Mucosa of descending colon (tissue), 3 donors: ENCODE data around the gene ENTPD1. TPM values are rescaled to one million over a fixed set of nuclear protein-coding genes. Genes with fewer than 3 reads are reported as not detected.
"Not testable (repeated sequence)": the region's sequence is repeated elsewhere in the genome, so short reads cannot be mapped to it uniquely, and the experiment has no call there.

ENCODE experiments used
- ATAC-seq: fragments of 200-7000 bp; cut with Tn5 transposase; one replicate; pipeline ENCODE4 v1.9.1; 2020; ENCODE audit warnings: mild to moderate bottlenecking, moderate library complexity
- DNase-seq, 3 donors: peaks; one replicate each; pipeline ENCODE4 v3.0.0-alpha.2; 2020
- H3K36me3 ChIP-seq: fragments of 200-600 bp; one replicate; pipeline ENCODE4 v1.8.0; 2021; ENCODE audit warnings: low read depth, mild to moderate bottlenecking
- H3K4me1 ChIP-seq: fragments of 200-600 bp; one replicate; pipeline ENCODE4 v1.8.0; 2021; ENCODE audit warnings: low read depth, mild to moderate bottlenecking
- H3K4me3 ChIP-seq: fragments of 200-600 bp; one replicate; pipeline ENCODE4 v1.8.0; 2021; ENCODE audit warnings: mild to moderate bottlenecking
- H3K9me3 ChIP-seq: fragments of 200-600 bp; one replicate; pipeline ENCODE4 v1.8.0; 2021; ENCODE audit warnings: mild to moderate bottlenecking
- intact Hi-C, 2 donors: fragments of 100-400 bp; cut with DNase I in 1 of 2; cut with micrococcal nuclease in 1 of 2; formaldehyde crosslinking; loops; one replicate each; pipeline versions ENCODE4 v1.11.0 to v1.11.1; 2022; cut with DNase I, micrococcal nuclease
- total RNA-seq, 3 donors: library from RNA; stranded (reverse); fragmentation: NEBNext Ultra II Directional in 2 of 3; extraction: Animal tissue kit (Norgen Biotek cat#: 25700) in 2 of 3; gene quantifications; one replicate each; pipeline versions ENCODE4 v1.2.1 to v1.2.4, GENCODE V29; 2021 to 2023
- TF ChIP-seq, protein P1 (sequence below): fragments of 200-600 bp; IDR thresholded peaks from one replicate; pipeline ENCODE4 v1.8.0; 2022; ENCODE audit warnings: antibody characterized with exemption, mild to moderate bottlenecking
- donor health status: DM: no; HTN: no; CAD: no; lungs with moderate emphysema.
- donor health status: DM: no; HTN: no; CAD: no.
- donor health status: DM: no; HTN: yes; CAD: no.

The ENTPD1 gene
- total RNA-seq, 3 donors from 2014 or later = 7.1 to 20.3 (median 7.2) TPM

DNA sequence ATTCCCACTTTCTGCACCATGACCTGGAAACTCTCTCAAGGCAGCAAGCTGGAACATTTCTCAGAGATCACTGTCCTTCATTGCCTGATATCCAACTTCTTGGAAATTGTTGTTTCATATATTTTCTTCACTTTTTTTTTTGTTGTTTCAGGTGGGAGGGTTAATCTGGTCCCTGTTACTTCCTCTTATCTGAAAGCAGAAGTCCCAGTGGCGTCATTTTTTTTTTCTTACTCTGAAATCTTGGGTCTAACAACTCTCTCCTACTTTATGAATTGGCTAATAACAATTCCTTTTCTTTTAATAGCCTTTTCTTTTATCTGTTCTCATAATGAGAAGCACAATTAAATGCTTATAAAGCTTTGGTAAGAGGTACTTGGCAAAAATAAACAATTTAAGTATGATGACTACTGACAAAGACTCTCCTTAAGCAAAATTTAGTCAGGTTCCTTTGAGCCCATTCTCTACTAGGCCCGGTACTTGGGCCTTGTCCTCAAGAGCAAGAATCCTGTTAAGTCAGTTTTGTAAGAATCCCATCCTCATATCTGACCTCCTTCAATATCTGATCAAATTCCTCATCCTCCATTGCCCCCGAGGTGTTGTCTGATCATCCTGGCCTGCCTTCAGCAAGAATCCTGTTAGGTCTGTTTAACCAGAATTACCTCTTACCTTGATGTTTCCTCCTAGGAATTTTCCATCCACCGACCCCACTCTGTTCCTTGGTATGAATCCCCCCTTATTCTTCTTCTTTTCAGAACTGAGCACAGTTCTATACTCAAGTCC, 140.3 kb downstream of the ENTPD1 start:
- no peaks in the 10 kb centered on the region for H3K36me3 ChIP-seq
- intact Hi-C loops = no loop called here
- no peak for DNase-seq
- no peaks in the 10 kb centered on the region for H3K9me3 ChIP-seq
- no peaks in the 10 kb centered on the region for H3K4me1 ChIP-seq
- H3K4me3 ChIP-seq = no peak overlapping the region
- TF ChIP-seq, protein P1, sequence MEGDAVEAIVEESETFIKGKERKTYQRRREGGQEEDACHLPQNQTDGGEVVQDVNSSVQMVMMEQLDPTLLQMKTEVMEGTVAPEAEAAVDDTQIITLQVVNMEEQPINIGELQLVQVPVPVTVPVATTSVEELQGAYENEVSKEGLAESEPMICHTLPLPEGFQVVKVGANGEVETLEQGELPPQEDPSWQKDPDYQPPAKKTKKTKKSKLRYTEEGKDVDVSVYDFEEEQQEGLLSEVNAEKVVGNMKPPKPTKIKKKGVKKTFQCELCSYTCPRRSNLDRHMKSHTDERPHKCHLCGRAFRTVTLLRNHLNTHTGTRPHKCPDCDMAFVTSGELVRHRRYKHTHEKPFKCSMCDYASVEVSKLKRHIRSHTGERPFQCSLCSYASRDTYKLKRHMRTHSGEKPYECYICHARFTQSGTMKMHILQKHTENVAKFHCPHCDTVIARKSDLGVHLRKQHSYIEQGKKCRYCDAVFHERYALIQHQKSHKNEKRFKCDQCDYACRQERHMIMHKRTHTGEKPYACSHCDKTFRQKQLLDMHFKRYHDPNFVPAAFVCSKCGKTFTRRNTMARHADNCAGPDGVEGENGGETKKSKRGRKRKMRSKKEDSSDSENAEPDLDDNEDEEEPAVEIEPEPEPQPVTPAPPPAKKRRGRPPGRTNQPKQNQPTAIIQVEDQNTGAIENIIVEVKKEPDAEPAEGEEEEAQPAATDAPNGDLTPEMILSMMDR = no peak
- no peak for ATAC-seq

GRCh38 chr10:95905897-95906580, 150.1 kb downstream of the ENTPD1 start:
- ATAC-seq, H3K4me1 ChIP-seq, H3K36me3 ChIP-seq, intact Hi-C loops, H3K9me3 ChIP-seq, H3K4me3 ChIP-seq, DNase-seq: not testable (repeated sequence)

- Histone ChIP-seq H3K4me3 (peak overlapping the region; percentile 39), H3K4me1 (no peaks in the 10 kb centered on the region), H3K9me3 (no peaks in the 10 kb centered on the region), H3K36me3 (no peaks in the 10 kb centered on the region)
- TF ChIP-seq, protein P1 = no peak
- ATAC-seq (peak; percentile 64), DNase-seq (peak in 2 of 3 donors; percentile 39 to 63)
- intact Hi-C loops = no loop called here
These were observed 150.9 kb downstream of the ENTPD1 start for GRCh38 chr10:95906677-95907455.

GRCh38 chr10:95907456-95908253, 151.7 kb downstream of the ENTPD1 start, which contains the start of gene CC2D2B:
Gene CC2D2B (plus strand): TSS chr10:95907975. CDS start chr10:95911324, 3,349 bp downstream.
- no peaks in the 10 kb centered on the region for H3K36me3 ChIP-seq
- no peaks in the 10 kb centered on the region for H3K4me1 ChIP-seq
- peak; percentile 96 for ATAC-seq
- intact Hi-C loops = no loop called here
- TF ChIP-seq, protein P1 = no peak
- peak within 1 kb of the TSS; percentile 39 for H3K4me3 ChIP-seq
- H3K9me3 ChIP-seq = no peaks in the 10 kb centered on the region
- DNase-seq = peak; percentile 85

GRCh38 chr10:95908450-95908849, 152.5 kb downstream of the ENTPD1 start:
- Histone ChIP-seq H3K4me1 (no peaks in the 10 kb centered on the region), H3K9me3 (no peaks in the 10 kb centered on the region), H3K36me3 (no peaks in the 10 kb centered on the region), H3K4me3 (no peak overlapping the region)
- no peak for ATAC-seq
- intact Hi-C loops = no loop called here
- TF ChIP-seq, protein P1 = no peak
- no peak for DNase-seq
